Measurements from ENCODE around the gene SKIC2.
"Not testable (repeated sequence)": the region's sequence is repeated elsewhere in the genome, so short reads cannot be mapped to it uniquely, and the experiment has no call there.

Gene SKIC2

GRCh38 chr6:31968326-31968725, 9.4 kb downstream of the SKIC2 start:
- Histone ChIP-seq H3K27me3 (ENCODE audit: control insufficient read depth, insufficient read depth, low read length, poor library complexity, severe bottlenecking) (no peaks in the 10 kb centered on the region), H3K36me3 (ENCODE audit: control insufficient read depth, insufficient read depth, low read length) (peaks cover 53% of the 10 kb centered on the region), H3K27ac (ENCODE audit: insufficient read depth, low read depth, low read length, poor library complexity, severe bottlenecking) (no peak overlapping the region), H3K4me3 (ENCODE audit: insufficient read depth, low read depth, low read length) (no peak overlapping the region), H3K4me1 (ENCODE audit: control insufficient read depth, insufficient read depth, low read length) (peaks cover 7% of the 10 kb centered on the region), H3K9me3 (ENCODE audit: control insufficient read depth, low read length) (no peaks in the 10 kb centered on the region)
- WGBS, 2 experiments = 95% methylated on average over 11 of the region's 11 CpGs

GRCh38 chr6:31968791-31969711, 10.1 kb downstream of the SKIC2 start:
- Histone ChIP-seq H3K27me3 (ENCODE audit: control insufficient read depth, insufficient read depth, low read length, poor library complexity, severe bottlenecking) (no peaks in the 10 kb centered on the region), H3K27ac (ENCODE audit: insufficient read depth, low read depth, low read length, poor library complexity, severe bottlenecking) (no peak overlapping the region), H3K36me3 (ENCODE audit: control insufficient read depth, insufficient read depth, low read length) (peaks cover 47% of the 10 kb centered on the region), H3K4me3 (ENCODE audit: insufficient read depth, low read depth, low read length) (no peak overlapping the region), H3K9me3 (ENCODE audit: control insufficient read depth, low read length) (no peaks in the 10 kb centered on the region), H3K4me1 (ENCODE audit: control insufficient read depth, insufficient read depth, low read length) (peaks cover 7% of the 10 kb centered on the region)
- 95% methylated on average over 23 of the region's 23 CpGs for WGBS, 2 experiments

GRCh38 chr6:31969712-31970603, 11.0 kb downstream of the SKIC2 start:
- Histone ChIP-seq H3K9me3 (ENCODE audit: control insufficient read depth, low read length) (no peaks in the 10 kb centered on the region), H3K27ac (ENCODE audit: insufficient read depth, low read depth, low read length, poor library complexity, severe bottlenecking) (no peak overlapping the region), H3K27me3 (ENCODE audit: control insufficient read depth, insufficient read depth, low read length, poor library complexity, severe bottlenecking) (no peaks in the 10 kb centered on the region), H3K36me3 (ENCODE audit: control insufficient read depth, insufficient read depth, low read length) (peaks cover 41% of the 10 kb centered on the region), H3K4me1 (ENCODE audit: control insufficient read depth, insufficient read depth, low read length) (peaks cover 7% of the 10 kb centered on the region), H3K4me3 (ENCODE audit: insufficient read depth, low read depth, low read length) (no peak overlapping the region)
- 95% methylated on average over 16 to 17 of the region's 17 CpGs for WGBS, 2 experiments

DNA sequence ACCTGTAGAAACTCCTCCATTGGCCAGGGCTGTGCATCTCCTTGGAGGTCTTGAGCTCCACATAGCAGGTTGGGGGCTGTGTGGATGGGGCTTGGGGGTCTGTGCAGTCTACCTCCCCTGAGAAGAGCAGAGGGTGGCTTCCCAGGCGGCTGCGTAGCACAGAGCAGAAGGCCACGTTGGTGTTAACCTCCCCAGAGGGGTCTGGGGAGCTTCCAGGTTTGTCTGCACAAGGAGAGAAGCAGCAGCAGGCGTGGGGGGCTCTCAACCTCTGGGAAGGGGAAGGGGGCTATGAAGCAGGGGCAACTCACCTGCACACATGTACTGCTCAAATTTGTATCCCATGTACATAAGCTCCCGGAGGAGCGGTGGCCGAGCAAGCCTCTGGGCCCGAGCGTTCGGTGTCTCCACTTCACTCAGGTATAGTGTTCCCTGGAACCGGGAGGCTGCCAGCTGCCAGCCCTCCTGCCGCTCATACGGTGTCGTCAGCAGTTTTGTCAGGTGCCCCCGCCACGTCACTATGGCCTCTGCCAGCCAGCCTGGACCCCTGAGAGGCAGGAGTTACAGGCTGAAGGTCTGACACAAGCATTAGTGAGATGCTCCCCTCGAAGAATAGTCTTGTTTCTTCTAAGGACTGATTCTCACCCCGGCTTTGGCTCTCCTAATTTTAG, 11.8 kb downstream of the SKIC2 start:
- WGBS, 2 experiments = 95% methylated on average over 18 of the region's 18 CpGs
- peak overlapping the region; percentile 96 for H3K4me3 ChIP-seq (ENCODE audit: insufficient read depth, low read depth, low read length)
- H3K36me3 ChIP-seq (ENCODE audit: control insufficient read depth, insufficient read depth, low read length) = peaks cover 38% of the 10 kb centered on the region
- H3K4me1 ChIP-seq (ENCODE audit: control insufficient read depth, insufficient read depth, low read length) = peaks cover 7% of the 10 kb centered on the region
- H3K27ac ChIP-seq (ENCODE audit: insufficient read depth, low read depth, low read length, poor library complexity, severe bottlenecking) = peak overlapping the region; percentile 98
- no peaks in the 10 kb centered on the region for H3K9me3 ChIP-seq (ENCODE audit: control insufficient read depth, low read length)
- no peaks in the 10 kb centered on the region for H3K27me3 ChIP-seq (ENCODE audit: control insufficient read depth, insufficient read depth, low read length, poor library complexity, severe bottlenecking)

GRCh38 chr6:31971279-31971992, 12.5 kb downstream of the SKIC2 start:
- peak overlapping the region; percentile 98 for H3K27ac ChIP-seq (ENCODE audit: insufficient read depth, low read depth, low read length, poor library complexity, severe bottlenecking)
- WGBS, 2 experiments = 57% methylated on average over 29 of the region's 29 CpGs
- no peaks in the 10 kb centered on the region for H3K27me3 ChIP-seq (ENCODE audit: control insufficient read depth, insufficient read depth, low read length, poor library complexity, severe bottlenecking)
- no peaks in the 10 kb centered on the region for H3K9me3 ChIP-seq (ENCODE audit: control insufficient read depth, low read length)
- peaks cover 31% of the 10 kb centered on the region for H3K36me3 ChIP-seq (ENCODE audit: control insufficient read depth, insufficient read depth, low read length)
- H3K4me1 ChIP-seq (ENCODE audit: control insufficient read depth, insufficient read depth, low read length) = peaks cover 7% of the 10 kb centered on the region
- H3K4me3 ChIP-seq (ENCODE audit: insufficient read depth, low read depth, low read length) = peak overlapping the region; percentile 96

DNA sequence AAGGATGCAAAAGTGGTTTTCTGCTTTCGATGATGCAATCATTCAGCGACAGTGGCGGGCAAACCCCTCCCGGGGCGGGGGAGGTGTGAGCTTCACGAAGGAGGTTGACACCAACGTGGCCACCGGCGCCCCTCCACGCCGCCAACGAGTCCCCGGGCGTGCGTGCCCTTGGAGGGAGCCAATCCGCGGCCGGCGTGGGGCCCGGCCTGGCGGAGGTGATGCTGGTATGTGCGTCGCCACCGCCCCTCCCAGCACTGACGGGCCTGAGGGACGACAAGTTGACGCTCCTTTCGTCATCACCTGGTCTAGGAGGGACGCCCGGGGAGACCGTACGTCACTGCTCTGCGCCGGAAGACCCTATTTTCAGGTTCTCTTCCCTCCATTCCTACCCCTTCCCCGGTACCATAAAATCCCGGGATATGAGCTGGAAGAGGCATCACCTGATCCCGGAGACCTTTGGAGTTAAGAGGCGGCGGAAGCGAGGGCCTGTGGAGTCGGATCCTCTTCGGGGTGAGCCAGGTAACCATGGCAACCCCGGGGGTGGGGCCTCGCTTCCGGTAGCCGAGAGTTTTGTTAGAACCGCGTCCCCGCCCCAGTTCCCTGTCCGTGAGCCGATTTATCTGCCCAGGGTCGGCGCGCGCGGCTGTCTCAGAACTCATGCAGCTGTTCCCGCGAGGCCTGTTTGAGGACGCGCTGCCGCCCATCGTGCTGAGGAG, 13.2 kb downstream of the SKIC2 start, which contains the start of gene DXO:
DXO (minus strand) TSS at position 146 of the 716 bp plus-strand sequence. CDS start 463 bp downstream, outside the sequence.
- WGBS, 2 experiments = 0% methylated on average over 62 of the region's 62 CpGs

DNA sequence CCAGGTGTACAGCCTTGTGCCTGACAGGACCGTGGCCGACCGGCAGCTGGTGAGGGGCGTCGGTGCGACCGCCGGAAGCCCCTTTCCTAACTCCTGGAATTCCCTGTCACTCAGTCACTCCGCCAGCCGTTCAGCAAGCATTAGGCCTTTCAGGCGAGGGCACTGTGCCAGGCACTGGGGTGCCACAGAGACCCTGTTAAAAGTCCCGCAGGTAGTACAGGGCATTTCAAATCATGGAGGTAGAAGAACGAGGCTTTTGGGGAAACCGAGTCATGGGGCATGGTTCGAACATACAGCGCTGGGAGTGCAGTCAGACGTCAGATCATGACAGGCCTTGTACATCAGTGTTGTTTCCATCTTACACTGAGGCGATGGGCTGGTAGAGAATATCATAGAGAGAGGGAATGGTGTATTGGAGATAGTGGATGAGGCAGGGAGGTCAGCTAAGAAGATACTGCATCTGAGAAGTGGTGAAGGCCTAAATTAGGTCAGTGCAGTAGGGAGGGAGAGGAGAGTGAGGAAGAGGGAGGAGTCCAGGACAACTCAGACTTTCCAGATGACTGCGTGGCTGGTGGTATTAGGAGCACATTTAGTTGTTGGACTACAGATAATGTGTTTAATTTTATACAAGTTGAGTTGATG, 13.9 kb downstream of the SKIC2 start:
- H3K27ac ChIP-seq (ENCODE audit: insufficient read depth, low read depth, low read length, poor library complexity, severe bottlenecking) = peak overlapping the region; percentile 98

More for the DNA sequence above, 13.2 kb downstream of the SKIC2 start, which contains the start of gene DXO:
- Histone ChIP-seq H3K27ac (ENCODE audit: insufficient read depth, low read depth, low read length, poor library complexity, severe bottlenecking) (peak within 1 kb of the TSS; percentile 98), H3K9me3 (ENCODE audit: control insufficient read depth, low read length) (no peaks in the 10 kb centered on the region), H3K4me1 (ENCODE audit: control insufficient read depth, insufficient read depth, low read length) (peaks cover 7% of the 10 kb centered on the region), H3K27me3 (ENCODE audit: control insufficient read depth, insufficient read depth, low read length, poor library complexity, severe bottlenecking) (no peaks in the 10 kb centered on the region), H3K36me3 (ENCODE audit: control insufficient read depth, insufficient read depth, low read length) (peaks cover 24% of the 10 kb centered on the region), H3K4me3 (ENCODE audit: insufficient read depth, low read depth, low read length) (peak within 1 kb of the TSS; percentile 96)

GRCh38 chr6:31976065-31976464, 17.1 kb downstream of the SKIC2 start:
- H3K27ac ChIP-seq (ENCODE audit: insufficient read depth, low read depth, low read length, poor library complexity, severe bottlenecking); H3K4me3 ChIP-seq (ENCODE audit: insufficient read depth, low read depth, low read length); H3K36me3 ChIP-seq (ENCODE audit: control insufficient read depth, insufficient read depth, low read length); H3K4me1 ChIP-seq (ENCODE audit: control insufficient read depth, insufficient read depth, low read length); H3K27me3 ChIP-seq (ENCODE audit: control insufficient read depth, insufficient read depth, low read length, poor library complexity, severe bottlenecking); H3K9me3 ChIP-seq (ENCODE audit: control insufficient read depth, low read length): not testable (repeated sequence)
- WGBS, 2 experiments = 95 to 97% methylated on average over 29 to 30 of the region's 30 CpGs

More for the DNA sequence above, 13.9 kb downstream of the SKIC2 start:
- Histone ChIP-seq H3K36me3 (ENCODE audit: control insufficient read depth, insufficient read depth, low read length) (peaks cover 20% of the 10 kb centered on the region), H3K27me3 (ENCODE audit: control insufficient read depth, insufficient read depth, low read length, poor library complexity, severe bottlenecking) (no peaks in the 10 kb centered on the region), H3K4me3 (ENCODE audit: insufficient read depth, low read depth, low read length) (peak overlapping the region; percentile 96), H3K9me3 (ENCODE audit: control insufficient read depth, low read length) (no peaks in the 10 kb centered on the region), H3K4me1 (ENCODE audit: control insufficient read depth, insufficient read depth, low read length) (peaks cover 7% of the 10 kb centered on the region)
- 17% methylated on average over 19 of the region's 19 CpGs for WGBS, 2 experiments
